Measurements from ENCODE around the gene MAMLD1. TPM values are rescaled to one million over a fixed set of nuclear protein-coding genes. Genes with fewer than 3 reads are reported as not detected.

The MAMLD1 gene
- total and polyA plus RNA-seq, 9 of the 15 experiments (the other 6 are each of a cell fraction or from before 2014, with no cell fraction given) = 0.12 to 0.18 TPM; not detected in 7

GRCh38 chrX:150352114-150352513, 11.0 kb upstream of the MAMLD1 start:
- Histone ChIP-seq H3K36me3 (ENCODE audit: control insufficient read depth, insufficient read depth, low read length) (no peaks in the 10 kb centered on the region), H3K9me3 (replicated peaks; ENCODE audit: control insufficient read depth, insufficient read depth, low read depth, low read length) (no peaks in the 10 kb centered on the region), H3K9ac (ENCODE audit: insufficient read depth in 1 of 2, low read depth in 2 of 2, low read length in 2 of 2) (no peak overlapping the region), H3K4me2 (ENCODE audit: insufficient read depth, low read length) (no peak overlapping the region), H3K4me1 (replicated peaks in 1 of 2; ENCODE audit: control insufficient read depth in 2 of 2, insufficient read depth in 2 of 2, low read length in 2 of 2) (no peaks in the 10 kb centered on the region), H2AFZ (ENCODE audit: low read depth, low read length) (no peak overlapping the region), H3K9me1 (ENCODE audit: control insufficient read depth, insufficient read depth, low read length) (no peaks in the 10 kb centered on the region), H3K27ac (ENCODE audit: extremely low read depth, low read depth, low read length) (no peak overlapping the region), H4K20me1 (replicated peaks; ENCODE audit: control insufficient read depth, insufficient read depth, low read length) (no peaks in the 10 kb centered on the region), H3K4me3 (no peak overlapping the region), H3K79me2 (ENCODE audit: control insufficient read depth, insufficient read depth, low read length) (no peaks in the 10 kb centered on the region), H3K27me3 (ENCODE audit: control insufficient read depth in 2 of 2, insufficient read depth in 2 of 2, low read length in 2 of 2) (no peaks in the 10 kb centered on the region)
- CTCF ChIA-PET (ENCODE audit: low intra/inter-chr PET ratio) = no interaction called here
- TF ChIP-seq, protein P1, sequence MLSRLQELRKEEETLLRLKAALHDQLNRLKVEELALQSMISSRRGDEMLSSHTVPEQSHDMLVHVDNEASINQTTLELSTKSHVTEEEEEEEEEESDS (CRISPR knock-in tag; IDR thresholded peaks at IDR 0.05) = no peak
- TF ChIP-seq KAT8 (IDR thresholded peaks at IDR 0.05; ENCODE audit: low read depth) = no peak
- no peak for TF ChIP-seq ARID2 (IDR thresholded peaks at IDR 0.05)
- TF ChIP-seq DLX4 (CRISPR knock-in tag; IDR thresholded peaks at IDR 0.05) = no peak
- no peak for TF ChIP-seq MTA1 (IDR thresholded peaks at IDR 0.05; ENCODE audit: borderline replicate concordance)
- no peak for TF ChIP-seq NFRKB (IDR thresholded peaks at IDR 0.05; ENCODE audit: low read depth)
- no peak for TF ChIP-seq PHF21A (IDR thresholded peaks at IDR 0.05; ENCODE audit: borderline replicate concordance, low read depth)
- TF ChIP-seq, protein P2, sequence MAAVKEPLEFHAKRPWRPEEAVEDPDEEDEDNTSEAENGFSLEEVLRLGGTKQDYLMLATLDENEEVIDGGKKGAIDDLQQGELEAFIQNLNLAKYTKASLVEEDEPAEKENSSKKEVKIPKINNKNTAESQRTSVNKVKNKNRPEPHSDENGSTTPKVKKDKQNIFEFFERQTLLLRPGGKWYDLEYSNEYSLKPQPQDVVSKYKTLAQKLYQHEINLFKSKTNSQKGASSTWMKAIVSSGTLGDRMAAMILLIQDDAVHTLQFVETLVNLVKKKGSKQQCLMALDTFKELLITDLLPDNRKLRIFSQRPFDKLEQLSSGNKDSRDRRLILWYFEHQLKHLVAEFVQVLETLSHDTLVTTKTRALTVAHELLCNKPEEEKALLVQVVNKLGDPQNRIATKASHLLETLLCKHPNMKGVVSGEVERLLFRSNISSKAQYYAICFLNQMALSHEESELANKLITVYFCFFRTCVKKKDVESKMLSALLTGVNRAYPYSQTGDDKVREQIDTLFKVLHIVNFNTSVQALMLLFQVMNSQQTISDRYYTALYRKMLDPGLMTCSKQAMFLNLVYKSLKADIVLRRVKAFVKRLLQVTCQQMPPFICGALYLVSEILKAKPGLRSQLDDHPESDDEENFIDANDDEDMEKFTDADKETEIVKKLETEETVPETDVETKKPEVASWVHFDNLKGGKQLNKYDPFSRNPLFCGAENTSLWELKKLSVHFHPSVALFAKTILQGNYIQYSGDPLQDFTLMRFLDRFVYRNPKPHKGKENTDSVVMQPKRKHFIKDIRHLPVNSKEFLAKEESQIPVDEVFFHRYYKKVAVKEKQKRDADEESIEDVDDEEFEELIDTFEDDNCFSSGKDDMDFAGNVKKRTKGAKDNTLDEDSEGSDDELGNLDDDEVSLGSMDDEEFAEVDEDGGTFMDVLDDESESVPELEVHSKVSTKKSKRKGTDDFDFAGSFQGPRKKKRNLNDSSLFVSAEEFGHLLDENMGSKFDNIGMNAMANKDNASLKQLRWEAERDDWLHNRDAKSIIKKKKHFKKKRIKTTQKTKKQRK (IDR thresholded peaks at IDR 0.05; ENCODE audit: borderline replicate concordance, low read depth, low read length) = no peak
- no peak for TF ChIP-seq RFX1 (IDR thresholded peaks at IDR 0.05)
- no peak for TF ChIP-seq HDAC3 (IDR thresholded peaks at IDR 0.05; ENCODE audit: borderline replicate concordance, partially characterized antibody)
- no peak for TF ChIP-seq SMAD2 (IDR thresholded peaks at IDR 0.05; ENCODE audit: low read depth, low read length)
- no peak for TF ChIP-seq HNRNPH1 (optimal IDR thresholded peaks at IDR 0.05; ENCODE audit: low read depth, low read length)
- no peak for TF ChIP-seq BCL6 (CRISPR knock-in tag; IDR thresholded peaks at IDR 0.05)
- no peak for TF ChIP-seq KLF16 (IDR thresholded peaks at IDR 0.05)
- no peak for FAIRE-seq
- in situ Hi-C loops (cut with MboI) (no loop called here), intact Hi-C loops (cut with micrococcal nuclease) (no loop called here)
- ATAC-seq = no peak
- DNase-seq (ENCODE audit: extremely low read depth in 1 of 4, low spot score in 3 of 4) = no peak
- BruUV-seq (replicated peaks) = no TSS peak
- POLR2A ChIA-PET = interaction anchor here (0.6 kb wide), 1 partner anchor 195 kb away, joined by 4 read pairs; no protein-coding TSS in a partner anchor
- WGBS (ENCODE audit: insufficient coverage, low coverage, missing lambda C conversion rate) = 0% methylated on average over 3 of the region's 3 CpGs

All from K562 (cell line).